ENCODE data around the gene ACOXL.

The ACOXL gene

GRCh38 chr2:110929528-110929927 lies 197.2 kb downstream of the ACOXL start:
- no peak for TF ChIP-seq TAF1 (IDR thresholded peaks at IDR 0.05; ENCODE audit: low read depth, low read length)
- no peak for TF ChIP-seq POLR2A (IDR thresholded peaks at IDR 0.05; ENCODE audit: low read depth, low read length)
- TF ChIP-seq PAX5 (IDR thresholded peaks at IDR 0.05; ENCODE audit: insufficient read depth, low read length, severe bottlenecking), result no peak
- TF ChIP-seq POLR2AphosphoS5 (IDR thresholded peaks at IDR 0.05; ENCODE audit: low read depth, low read length), result no peak
- TF ChIP-seq SPI1 (IDR thresholded peaks at IDR 0.05; ENCODE audit: low read depth, low read length), result no peak
- TF ChIP-seq POU2F2 (IDR thresholded peaks at IDR 0.05; ENCODE audit: low read depth, low read length), result no peak
- DNase-seq (ENCODE audit: insufficient read length, low spot score) (no peak), FAIRE-seq (no peak)

DNA sequence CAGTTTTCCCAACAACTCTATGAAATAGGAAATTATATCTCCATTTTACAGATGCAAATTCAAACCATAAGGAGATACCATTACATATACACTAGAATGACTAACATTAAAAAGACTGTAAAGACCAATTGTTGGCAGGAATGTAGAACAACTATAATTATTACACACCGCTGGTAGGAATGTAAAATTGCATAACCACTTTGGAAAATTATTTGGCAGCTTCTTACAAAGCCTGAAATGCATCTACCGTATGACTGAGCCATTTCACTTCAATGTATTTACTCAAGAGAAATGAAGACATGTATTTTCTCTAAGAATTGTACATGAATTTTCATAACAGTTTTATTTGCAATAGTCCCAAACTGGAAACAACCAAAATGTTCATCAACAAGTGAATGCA lies 199.3 kb downstream of the ACOXL start:
- no peak for TF ChIP-seq PAX5 (IDR thresholded peaks at IDR 0.05; ENCODE audit: insufficient read depth, low read length, severe bottlenecking)
- no peak for TF ChIP-seq SPI1 (IDR thresholded peaks at IDR 0.05; ENCODE audit: low read depth, low read length)
- no peak for TF ChIP-seq POU2F2 (IDR thresholded peaks at IDR 0.05; ENCODE audit: low read depth, low read length)
- no peak for TF ChIP-seq POLR2AphosphoS5 (IDR thresholded peaks at IDR 0.05; ENCODE audit: low read depth, low read length)
- no peak for TF ChIP-seq POLR2A (IDR thresholded peaks at IDR 0.05; ENCODE audit: low read depth, low read length)
- no peak for TF ChIP-seq TAF1 (IDR thresholded peaks at IDR 0.05; ENCODE audit: low read depth, low read length)
- FAIRE-seq (no peak), DNase-seq (ENCODE audit: insufficient read length, low spot score) (no peak)

GRCh38 chr2:110933420-110933819 lies 201.0 kb downstream of the ACOXL start:
- TF ChIP-seq PAX5 (IDR thresholded peaks at IDR 0.05; ENCODE audit: insufficient read depth, low read length, severe bottlenecking) (no peak), POLR2A (IDR thresholded peaks at IDR 0.05; ENCODE audit: low read depth, low read length) (no peak), SPI1 (IDR thresholded peaks at IDR 0.05; ENCODE audit: low read depth, low read length) (no peak), TAF1 (IDR thresholded peaks at IDR 0.05; ENCODE audit: low read depth, low read length) (no peak), POU2F2 (IDR thresholded peaks at IDR 0.05; ENCODE audit: low read depth, low read length) (no peak), POLR2AphosphoS5 (IDR thresholded peaks at IDR 0.05; ENCODE audit: low read depth, low read length) (no peak)
- DNase-seq (ENCODE audit: insufficient read length, low spot score) (no peak), FAIRE-seq (no peak)

DNA sequence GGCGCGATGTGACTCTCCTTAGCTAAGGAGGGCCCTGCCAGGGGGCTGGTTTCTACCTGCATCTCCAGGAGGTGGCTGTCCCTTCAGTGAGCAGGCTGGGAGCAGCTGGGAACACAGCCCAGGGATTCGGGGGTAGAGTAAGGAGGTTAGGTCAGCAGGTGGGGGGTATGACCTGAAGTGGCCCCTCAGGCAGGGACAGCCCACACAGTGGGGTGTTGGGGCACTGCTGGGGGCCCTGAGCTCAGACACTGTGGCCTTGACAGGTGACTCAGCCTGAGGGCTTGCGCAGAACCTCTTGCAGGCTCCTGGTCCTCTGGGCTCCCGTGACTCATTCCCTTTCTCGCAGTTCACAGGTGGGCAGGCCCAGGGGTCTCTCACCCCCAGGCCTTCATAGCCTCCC lies 202.6 kb downstream of the ACOXL start:
- DNase-seq (ENCODE audit: insufficient read length, low spot score) (no peak), FAIRE-seq (no peak)
- no peak for TF ChIP-seq POU2F2 (IDR thresholded peaks at IDR 0.05; ENCODE audit: low read depth, low read length)
- no peak for TF ChIP-seq PAX5 (IDR thresholded peaks at IDR 0.05; ENCODE audit: insufficient read depth, low read length, severe bottlenecking)
- no peak for TF ChIP-seq POLR2AphosphoS5 (IDR thresholded peaks at IDR 0.05; ENCODE audit: low read depth, low read length)
- TF ChIP-seq TAF1 (IDR thresholded peaks at IDR 0.05; ENCODE audit: low read depth, low read length), result no peak
- TF ChIP-seq SPI1 (IDR thresholded peaks at IDR 0.05; ENCODE audit: low read depth, low read length), result no peak
- TF ChIP-seq POLR2A (IDR thresholded peaks at IDR 0.05; ENCODE audit: low read depth, low read length), result no peak

- FAIRE-seq (no peak), DNase-seq (ENCODE audit: insufficient read length, low spot score) (no peak)
- no peak for TF ChIP-seq POLR2A (IDR thresholded peaks at IDR 0.05; ENCODE audit: low read depth, low read length)
- TF ChIP-seq POU2F2 (IDR thresholded peaks at IDR 0.05; ENCODE audit: low read depth, low read length), result no peak
- no peak for TF ChIP-seq POLR2AphosphoS5 (IDR thresholded peaks at IDR 0.05; ENCODE audit: low read depth, low read length)
- TF ChIP-seq TAF1 (IDR thresholded peaks at IDR 0.05; ENCODE audit: low read depth, low read length), result no peak
- TF ChIP-seq SPI1 (IDR thresholded peaks at IDR 0.05; ENCODE audit: low read depth, low read length), result no peak
Measured at GRCh38 chr2:110940376-110940910, 208.1 kb downstream of the ACOXL start.

DNA sequence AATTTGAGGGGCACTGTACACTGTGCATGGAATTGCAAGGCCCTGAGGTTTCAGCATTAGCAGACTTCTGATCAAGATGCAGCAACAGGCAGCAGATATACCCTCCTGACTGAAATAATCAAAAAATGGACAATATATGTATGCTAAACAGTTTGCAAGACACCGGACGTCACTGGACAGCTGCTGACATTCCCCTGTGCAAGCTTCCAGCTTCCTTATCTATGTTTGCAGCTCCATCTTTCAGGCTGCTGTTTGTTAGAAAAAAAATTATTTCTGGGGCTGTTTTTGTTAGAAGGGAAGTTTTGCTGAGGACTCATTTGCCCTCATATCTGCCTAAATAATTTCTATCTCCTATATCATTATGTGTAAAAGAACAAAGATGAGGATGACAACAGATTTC lies 208.9 kb downstream of the ACOXL start:
- FAIRE-seq (no peak), DNase-seq (ENCODE audit: insufficient read length, low spot score) (no peak)
- TF ChIP-seq POU2F2 (IDR thresholded peaks at IDR 0.05; ENCODE audit: low read depth, low read length), result no peak
- TF ChIP-seq SPI1 (IDR thresholded peaks at IDR 0.05; ENCODE audit: low read depth, low read length), result no peak
- TF ChIP-seq TAF1 (IDR thresholded peaks at IDR 0.05; ENCODE audit: low read depth, low read length), result no peak
- TF ChIP-seq POLR2AphosphoS5 (IDR thresholded peaks at IDR 0.05; ENCODE audit: low read depth, low read length), result no peak
- no peak for TF ChIP-seq PAX5 (IDR thresholded peaks at IDR 0.05; ENCODE audit: insufficient read depth, low read length, severe bottlenecking)
- no peak for TF ChIP-seq POLR2A (IDR thresholded peaks at IDR 0.05; ENCODE audit: low read depth, low read length)

DNA sequence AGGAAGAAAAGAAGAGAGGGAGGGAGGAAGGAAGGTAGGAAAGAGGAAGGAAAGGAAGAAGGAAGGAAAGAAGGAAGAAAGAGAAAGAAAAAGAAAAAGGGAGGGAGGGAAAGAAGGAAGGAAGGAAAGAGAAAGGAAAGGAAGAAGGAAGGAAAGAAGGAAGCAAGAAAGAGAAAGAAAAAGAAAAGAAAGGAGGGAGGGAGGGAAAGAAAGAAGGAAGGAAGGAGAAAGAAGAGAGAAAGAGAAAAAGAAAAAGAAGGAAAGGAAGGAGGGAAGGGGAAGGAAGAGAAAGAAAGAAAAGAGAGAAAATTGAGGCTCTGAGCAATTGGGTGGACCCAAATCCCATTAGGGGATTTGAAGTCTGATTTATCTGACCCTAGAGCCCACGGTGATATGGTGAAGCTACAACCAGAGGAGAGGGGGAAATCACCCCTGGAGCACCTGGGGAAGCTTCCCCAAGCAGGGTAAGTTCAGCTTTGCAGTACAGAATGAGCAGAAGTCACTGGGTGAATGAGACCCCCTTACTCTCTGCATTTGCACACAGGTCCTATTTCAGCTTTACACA lies 210.8 kb downstream of the ACOXL start:
- DNase-seq (ENCODE audit: insufficient read length, low spot score) (no peak), FAIRE-seq (no peak)
- TF ChIP-seq POU2F2 (IDR thresholded peaks at IDR 0.05; ENCODE audit: low read depth, low read length) (no peak), POLR2AphosphoS5 (IDR thresholded peaks at IDR 0.05; ENCODE audit: low read depth, low read length) (no peak), TAF1 (IDR thresholded peaks at IDR 0.05; ENCODE audit: low read depth, low read length) (no peak), SPI1 (IDR thresholded peaks at IDR 0.05; ENCODE audit: low read depth, low read length) (no peak), PAX5 (IDR thresholded peaks at IDR 0.05; ENCODE audit: insufficient read depth, low read length, severe bottlenecking) (no peak), POLR2A (IDR thresholded peaks at IDR 0.05; ENCODE audit: low read depth, low read length) (no peak)

DNA sequence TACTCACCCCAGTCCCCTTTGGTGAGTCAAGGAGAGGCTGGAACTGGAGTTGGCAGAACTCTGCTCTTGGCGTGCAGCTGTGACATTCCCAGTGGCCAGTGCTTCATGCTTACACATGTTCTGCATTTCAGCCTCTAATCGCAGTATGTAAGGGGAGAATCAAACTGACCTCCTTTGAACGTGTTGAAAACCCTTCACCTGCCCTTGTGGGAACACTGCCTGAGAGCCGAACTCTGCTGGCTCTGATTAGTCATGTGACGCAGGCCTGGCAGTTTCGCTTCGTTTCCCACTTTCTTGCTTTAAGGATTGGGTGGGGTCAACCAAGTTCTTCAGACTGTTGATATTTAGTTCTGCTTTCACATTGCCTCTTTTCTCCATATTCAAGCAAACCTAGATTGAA lies 214.5 kb downstream of the ACOXL start:
- DNase-seq (ENCODE audit: insufficient read length, low spot score) (no peak), FAIRE-seq (no peak)
- TF ChIP-seq PAX5 (IDR thresholded peaks at IDR 0.05; ENCODE audit: insufficient read depth, low read length, severe bottlenecking), result no peak
- no peak for TF ChIP-seq POLR2A (IDR thresholded peaks at IDR 0.05; ENCODE audit: low read depth, low read length)
- no peak for TF ChIP-seq SPI1 (IDR thresholded peaks at IDR 0.05; ENCODE audit: low read depth, low read length)
- no peak for TF ChIP-seq POLR2AphosphoS5 (IDR thresholded peaks at IDR 0.05; ENCODE audit: low read depth, low read length)
- TF ChIP-seq POU2F2 (IDR thresholded peaks at IDR 0.05; ENCODE audit: low read depth, low read length), result no peak
- TF ChIP-seq TAF1 (IDR thresholded peaks at IDR 0.05; ENCODE audit: low read depth, low read length), result no peak

DNA sequence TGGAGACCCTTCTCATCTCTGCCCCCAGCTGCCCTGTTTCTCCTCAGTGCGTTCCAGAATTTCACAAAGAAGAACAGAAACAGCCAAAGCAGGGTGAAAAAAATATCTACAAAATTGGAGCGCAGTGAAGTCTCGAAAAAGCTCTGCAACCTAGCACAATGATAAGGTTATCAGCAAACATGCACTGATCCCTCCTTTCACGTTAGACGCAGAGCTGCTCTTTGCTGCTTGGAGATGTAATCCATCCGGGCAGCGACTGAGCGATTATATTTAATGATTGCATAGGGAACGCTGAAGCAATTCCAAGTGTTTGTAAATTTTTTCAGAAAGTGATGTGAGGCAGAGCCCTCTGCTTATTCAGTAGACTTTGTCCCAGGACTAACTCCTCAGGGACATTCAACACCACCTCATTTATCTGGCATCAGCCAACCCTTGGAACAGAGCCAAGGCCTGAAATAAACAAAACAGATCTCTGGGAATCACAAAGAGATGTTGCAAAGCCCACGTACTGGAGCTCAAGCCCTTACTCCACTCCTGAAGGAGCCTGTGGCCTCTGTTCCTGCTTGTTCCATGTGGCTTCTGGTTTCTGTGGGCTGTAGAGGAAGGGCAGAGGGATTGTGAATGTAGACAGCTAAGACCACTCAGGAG lies 215.8 kb downstream of the ACOXL start:
- no peak for FAIRE-seq

More for the DNA sequence above, 215.8 kb downstream of the ACOXL start:
- TF ChIP-seq SPI1 (IDR thresholded peaks at IDR 0.05; ENCODE audit: low read depth, low read length), result no peak
- TF ChIP-seq PAX5 (IDR thresholded peaks at IDR 0.05; ENCODE audit: insufficient read depth, low read length, severe bottlenecking), result no peak
- DNase-seq (ENCODE audit: insufficient read length, low spot score), result no peak
